ENCODE data around the gene PPP1R14B.

Gene PPP1R14B

GRCh38 chr11:64245401-64245796 lies 1.3 kb downstream of the PPP1R14B start:
- DNase-seq, result peak; percentile 57

GRCh38 chr11:64244966-64245365 lies 1.8 kb downstream of the PPP1R14B start:
- DNase-seq, result peak; percentile 38

GRCh38 chr11:64244107-64244506 lies 2.6 kb downstream of the PPP1R14B start:
- no peak for DNase-seq

DNA sequence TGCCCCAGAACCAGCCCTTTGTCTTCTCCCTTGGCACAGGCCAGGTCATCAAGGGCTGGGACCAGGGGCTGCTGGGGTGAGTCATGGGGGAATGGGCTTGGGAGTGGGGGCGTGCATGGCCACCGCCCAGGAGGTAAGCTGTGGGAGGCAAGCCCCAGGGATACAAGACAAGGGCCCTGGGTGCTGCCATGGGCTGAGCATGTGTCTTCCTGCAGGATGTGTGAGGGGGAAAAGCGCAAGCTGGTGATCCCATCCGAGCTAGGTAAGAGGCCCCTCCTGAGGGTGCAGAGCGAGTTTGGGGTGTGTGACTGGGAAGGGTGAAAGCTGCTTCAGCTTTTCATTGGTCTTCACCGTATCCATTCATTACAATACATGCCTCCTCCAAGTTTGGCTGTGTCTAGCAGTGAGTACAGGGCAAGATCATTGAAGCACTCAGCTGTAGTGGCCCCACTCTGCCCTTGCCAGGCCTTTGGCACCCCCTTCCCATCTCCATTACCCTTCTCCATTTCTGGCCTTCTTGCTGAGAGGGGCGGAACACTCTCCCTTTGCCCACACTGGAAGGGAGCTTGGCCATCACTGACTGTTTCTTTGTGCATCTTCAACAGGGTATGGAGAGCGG lies 3.4 kb downstream of the PPP1R14B start:
- DNase-seq, result no peak

GRCh38 chr11:64241491-64242374 lies 5.0 kb downstream of the PPP1R14B start:
- peak; percentile 99 for DNase-seq

- DNase-seq, result no peak
Measured at GRCh38 chr11:64241241-64241490, 5.6 kb downstream of the PPP1R14B start.

DNA sequence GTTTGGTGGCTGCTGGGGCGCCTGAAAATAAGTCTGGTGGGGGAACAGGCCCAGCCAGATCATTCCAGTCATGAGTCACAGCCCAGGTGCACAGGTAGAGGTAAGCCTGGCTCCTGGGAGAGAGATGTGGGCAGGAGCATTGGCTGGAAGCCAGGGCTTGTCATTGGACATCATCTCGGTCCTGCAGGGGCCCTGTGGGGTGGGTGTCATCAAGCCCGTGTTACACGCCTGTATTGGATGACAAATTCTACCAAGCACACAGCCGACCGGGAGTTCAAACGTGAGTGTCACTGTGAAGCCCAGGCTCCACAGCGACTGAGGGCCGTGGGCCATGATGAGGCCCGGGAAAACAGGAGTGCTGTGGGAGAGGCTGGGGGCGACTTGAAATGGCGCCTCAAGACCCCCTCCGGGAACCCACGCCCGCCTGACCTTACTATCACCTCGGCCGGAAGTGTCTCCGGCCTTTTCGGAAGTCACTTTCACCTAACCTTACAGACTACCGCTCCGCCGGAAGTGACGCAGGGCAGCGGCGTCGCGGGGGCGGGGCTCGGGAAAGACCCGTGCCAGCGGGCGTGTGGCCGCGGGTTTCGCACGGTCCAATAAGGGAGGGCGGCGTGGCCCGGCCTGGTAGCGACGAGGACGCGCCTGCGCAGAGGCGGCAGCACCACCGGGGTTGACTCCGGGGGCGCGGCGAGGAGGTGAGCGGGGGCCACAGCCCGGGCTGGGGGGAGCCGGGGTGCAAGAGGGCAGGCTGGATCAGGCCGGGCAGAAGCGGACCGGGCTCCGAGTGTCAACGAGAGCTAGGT lies 6.1 kb downstream of the PPP1R14B start, which contains the start of gene FKBP2:
Gene FKBP2, plus strand, starts transcription at position 661 of the 806 bp plus-strand sequence. CDS start 1,293 bp downstream, outside the sequence.
- peak; percentile 98 for DNase-seq

DNA sequence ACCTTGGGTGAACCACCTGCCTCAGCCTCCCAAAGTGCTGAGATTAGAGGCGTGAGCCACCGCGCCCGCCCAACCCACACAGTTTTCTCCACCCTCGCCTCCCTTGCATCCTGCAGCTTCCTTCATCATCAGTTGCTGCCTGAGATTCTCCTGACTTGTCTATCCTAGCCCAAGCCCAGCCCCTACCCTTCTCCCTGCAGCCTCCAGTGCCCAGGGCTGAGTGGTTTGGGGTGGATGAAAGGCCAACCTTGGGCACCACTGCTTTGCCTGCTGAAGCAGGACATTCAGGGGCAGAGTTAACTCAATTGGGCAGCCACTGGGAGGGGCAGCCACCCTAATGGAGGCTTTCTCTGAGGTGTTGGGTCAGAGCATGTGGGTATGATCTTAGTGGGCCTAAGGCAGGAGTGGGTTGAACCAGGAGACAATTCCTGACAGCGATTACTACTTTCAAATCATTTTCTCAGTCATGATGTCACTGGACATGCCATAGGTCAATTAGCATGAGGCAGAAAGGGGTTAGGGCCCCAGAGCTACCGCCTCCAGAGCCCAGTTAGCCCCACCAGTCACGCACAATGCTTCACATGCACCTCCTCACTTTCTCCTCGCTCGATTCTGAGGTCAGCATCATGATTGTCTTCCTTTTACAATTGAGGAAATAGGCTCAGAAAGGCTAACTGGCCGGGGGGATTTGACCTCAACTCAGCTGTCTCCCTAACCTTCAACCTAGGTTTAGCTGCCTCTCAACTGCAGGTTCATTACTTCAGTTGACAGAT lies 6.9 kb downstream of the PPP1R14B start:
- no peak for DNase-seq

- DNase-seq, result no peak
Measured at GRCh38 chr11:64238999-64239398, 7.7 kb downstream of the PPP1R14B start.

DNA sequence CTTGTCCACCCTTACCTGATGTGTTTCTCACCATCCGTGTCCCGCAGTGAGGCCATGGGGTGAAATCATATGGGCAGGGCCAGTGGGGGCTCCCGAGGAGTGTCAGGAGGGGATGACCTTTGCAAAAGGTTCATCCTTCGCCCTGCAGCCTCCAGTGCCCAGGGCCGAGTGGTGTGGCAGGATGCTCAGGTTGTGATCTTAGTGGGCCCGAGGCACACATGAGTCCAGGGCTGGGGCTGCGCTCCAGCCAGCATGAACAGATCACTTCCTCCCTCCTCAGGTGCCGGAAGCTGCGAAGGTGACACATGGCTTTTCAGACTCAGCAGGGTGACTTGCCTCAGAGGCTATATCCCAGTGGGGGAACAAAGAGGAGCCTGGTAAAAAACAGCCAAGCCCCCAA lies 8.7 kb downstream of the PPP1R14B start:
- DNase-seq, result no peak

DNA sequence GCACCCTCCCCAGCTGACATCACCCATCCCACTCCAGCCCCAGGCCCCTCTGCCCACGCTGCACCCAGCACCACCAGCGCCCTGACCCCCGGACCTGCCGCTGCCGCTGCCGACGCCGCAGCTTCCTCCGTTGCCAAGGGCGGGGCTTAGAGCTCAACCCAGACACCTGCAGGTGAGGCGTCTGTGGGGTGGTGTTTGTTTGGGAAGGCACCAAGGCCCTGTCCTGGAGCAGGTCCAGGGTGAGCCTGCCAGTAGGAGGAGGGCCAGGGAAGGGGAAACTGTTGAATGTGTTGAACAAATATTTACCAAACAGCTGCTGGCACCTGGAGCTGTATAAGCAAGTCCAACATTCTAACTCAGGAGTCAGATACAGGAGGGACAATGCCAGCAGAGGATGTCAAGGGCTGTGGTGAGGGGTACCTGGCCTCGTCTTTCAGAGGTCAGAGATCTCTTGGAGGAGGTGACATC lies 9.2 kb downstream of the PPP1R14B start:
- no peak for DNase-seq

DNA sequence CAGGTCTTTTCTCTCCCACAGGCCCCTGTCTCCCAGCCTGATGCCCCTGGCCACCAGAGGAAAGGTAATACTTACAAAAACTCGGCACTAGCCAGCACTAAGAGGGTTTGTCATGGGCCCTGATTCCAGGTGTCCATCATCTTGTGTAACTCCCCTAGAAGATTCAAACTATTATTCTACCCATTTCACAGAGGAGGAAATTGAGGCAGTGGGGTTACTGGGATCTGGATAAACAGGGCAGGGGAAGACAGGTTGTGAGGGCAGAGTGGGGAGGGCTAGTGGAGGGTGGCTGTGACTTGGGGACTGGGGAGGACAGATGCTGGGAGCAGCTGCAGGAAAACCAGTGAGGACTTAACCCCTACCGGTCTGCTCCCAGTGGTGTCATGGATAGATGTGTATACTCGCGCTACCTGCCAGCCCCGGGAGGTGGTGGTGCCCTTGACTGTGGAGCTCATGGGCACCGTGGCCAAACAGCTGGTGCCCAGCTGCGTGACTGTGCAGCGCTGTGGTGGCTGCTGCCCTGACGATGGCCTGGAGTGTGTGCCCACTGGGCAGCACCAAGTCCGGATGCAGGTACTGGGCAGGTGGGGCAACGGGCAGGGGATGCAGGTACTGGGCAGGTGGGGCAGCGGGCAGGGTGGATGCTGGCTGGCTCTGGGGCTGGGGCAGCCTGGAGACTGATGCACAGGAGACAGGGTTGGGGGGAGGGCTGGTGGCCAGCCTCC lies 11.1 kb downstream of the PPP1R14B start:
- DNase-seq, result no peak

- peak; percentile 79 for DNase-seq
Measured at GRCh38 chr11:64234647-64235379, 11.9 kb downstream of the PPP1R14B start.

DNA sequence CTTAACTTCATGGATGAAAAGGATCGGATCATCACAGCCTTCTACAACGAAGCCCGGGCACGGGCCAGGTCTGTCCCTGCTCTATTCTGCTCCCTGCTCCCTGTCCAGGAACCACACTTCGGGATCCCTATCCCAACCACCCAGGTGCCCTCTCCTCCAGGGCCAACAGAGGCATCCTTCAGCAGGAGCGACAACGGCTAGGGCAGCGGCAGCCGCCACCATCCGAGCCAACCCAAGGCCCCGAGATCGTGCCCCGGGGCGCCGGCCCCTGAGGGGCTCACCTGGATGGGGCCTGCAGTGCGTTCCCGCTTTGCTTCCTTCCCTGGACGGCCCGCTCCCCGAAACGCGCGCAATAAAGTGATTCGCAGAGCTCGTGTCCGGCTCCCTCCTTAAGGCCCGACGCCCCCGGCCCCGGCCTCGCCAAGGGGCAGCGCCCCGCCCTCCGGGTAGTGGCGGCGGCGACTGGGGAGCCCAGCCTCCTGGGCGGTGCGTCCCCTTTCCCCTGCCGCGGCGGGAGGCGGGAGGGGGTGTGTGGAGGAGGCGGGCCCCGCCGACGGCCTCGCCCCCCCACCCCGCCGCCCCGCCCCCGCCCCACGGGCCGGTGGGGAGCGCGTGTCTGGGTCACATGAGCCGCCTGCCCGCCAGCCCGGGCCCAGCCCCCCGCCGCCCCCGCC lies 12.7 kb downstream of the PPP1R14B start, which contains the start of gene VEGFB:
Gene VEGFB, plus strand, starts transcription at position 672 of the 674 bp plus-strand sequence. CDS start 250 bp downstream, outside the sequence.
- DNase-seq, result peak; percentile 72

- no peak for DNase-seq
Measured at GRCh38 chr11:64232967-64233315, 13.8 kb downstream of the PPP1R14B start.

DNA sequence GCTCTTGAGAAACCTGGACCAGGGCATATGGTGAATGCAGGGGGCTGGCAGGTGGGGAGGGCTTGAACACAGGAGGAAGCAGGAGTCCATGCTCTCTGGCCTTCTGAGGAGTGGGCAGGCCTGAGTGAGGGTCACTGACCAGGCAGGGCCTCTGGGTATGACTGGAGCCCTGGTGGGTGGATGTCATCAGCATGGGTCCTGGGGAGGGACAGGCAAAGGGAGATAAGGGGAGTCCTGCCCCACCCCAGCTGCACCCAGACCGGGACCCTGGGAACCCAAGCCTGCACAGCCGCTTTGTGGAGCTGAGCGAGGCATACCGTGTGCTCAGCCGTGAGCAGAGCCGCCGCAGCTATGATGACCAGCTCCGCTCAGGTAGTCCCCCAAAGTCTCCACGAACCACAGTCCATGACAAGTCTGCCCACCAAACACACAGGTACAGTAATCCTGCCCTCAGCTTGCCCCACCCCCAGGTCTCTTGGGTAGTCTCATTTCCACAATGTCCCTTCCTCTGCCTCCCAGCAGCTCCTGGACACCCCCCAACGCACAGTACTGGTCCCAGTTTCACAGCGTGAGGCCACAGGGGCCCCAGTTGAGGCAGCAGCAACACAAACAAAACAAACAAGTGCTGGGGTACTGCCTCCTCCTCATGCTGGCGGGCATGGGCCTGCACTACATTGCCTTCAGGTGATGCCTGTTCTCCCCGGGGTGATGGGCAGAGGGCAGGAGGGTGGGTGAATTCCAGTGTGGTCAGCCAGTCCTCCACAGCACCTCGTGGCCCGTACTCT lies 14.4 kb downstream of the PPP1R14B start:
- no peak for DNase-seq

DNA sequence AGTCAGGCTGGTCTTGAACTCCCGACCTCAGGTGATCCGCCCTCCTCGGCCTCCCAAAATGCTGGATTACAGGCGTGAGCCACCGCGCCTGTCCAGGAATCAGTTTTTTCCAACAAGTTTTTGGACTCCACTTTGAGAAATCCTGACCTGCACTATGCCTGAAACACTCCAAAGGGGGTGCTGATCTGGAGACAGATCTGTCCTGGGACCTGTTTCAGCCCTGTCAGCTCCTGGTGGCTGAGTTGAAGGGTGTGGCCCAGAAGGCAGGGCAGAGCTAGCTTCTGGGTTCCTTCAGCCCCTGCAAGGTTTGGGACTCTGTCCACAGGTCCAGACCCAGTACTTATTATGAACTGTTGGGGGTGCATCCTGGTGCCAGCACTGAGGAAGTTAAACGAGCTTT lies 15.2 kb downstream of the PPP1R14B start:
- peak; percentile 62 for DNase-seq

GRCh38 chr11:64230985-64231365 lies 15.8 kb downstream of the PPP1R14B start:
- DNase-seq, result peak; percentile 58

DNA sequence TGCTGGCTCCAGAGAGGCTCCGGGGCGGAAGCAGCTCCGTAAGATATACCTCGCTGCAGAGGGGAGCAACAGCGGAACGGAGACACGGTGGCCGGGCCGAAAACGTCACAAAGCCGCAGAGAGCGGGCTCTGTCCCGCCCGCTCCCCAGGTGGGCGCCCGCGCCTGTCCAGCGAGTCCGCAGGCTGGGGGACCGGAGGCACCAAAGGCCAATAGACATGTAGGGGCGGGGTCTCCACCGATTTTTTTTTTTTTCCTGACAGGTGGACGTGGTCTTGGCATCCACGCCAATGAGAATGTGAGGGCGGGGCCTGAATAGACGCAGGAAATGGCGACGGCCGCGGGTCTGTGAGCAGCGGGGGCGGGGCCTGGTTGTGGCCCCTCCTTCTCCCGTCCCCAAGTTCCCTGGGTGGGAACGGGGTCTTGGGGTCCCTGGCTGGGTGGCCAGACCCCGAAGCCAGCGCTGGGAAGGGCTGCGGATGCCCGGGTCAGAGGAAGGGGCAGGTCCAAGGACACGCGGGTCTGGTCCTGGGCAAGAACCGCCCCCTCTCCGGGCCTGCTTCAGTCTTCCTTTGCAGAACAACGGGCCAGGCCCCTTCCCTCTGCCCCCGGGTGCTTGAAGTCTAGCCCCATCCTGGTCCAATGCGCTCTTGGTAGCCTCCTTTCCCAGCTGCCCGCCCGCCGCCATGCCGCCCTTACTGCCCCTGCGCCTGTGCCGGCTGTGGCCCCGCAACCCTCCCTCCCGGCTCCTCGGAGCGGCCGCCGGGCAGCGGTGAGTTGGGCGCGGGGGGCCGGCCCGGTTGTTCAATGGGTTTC lies 16.4 kb downstream of the PPP1R14B start, which contains the start of gene DNAJC4:
Gene DNAJC4, plus strand, starts transcription at position 378 of the 814 bp plus-strand sequence. Its CDS starts 307 bp downstream, at position 685.
- peak; percentile 99 for DNase-seq

Data from hematopoietic multipotent progenitor cell treated with erythropoietin and hydrocortisone succinate and interleukin-3 and kit ligand, for 6 days (in vitro differentiated cells).